ENCODE results near the gene CDK3.

- TF ChIP-seq CTCF (conservative IDR thresholded peaks at IDR 0.05; ENCODE audit: low read depth, low read length) (no peak), RAD21 (IDR thresholded peaks at IDR 0.05; ENCODE audit: low read length) (no peak), SMC3 (IDR thresholded peaks at IDR 0.05; ENCODE audit: low read depth, low read length) (no peak), POLR2A (IDR thresholded peaks at IDR 0.05; ENCODE audit: low read depth, low read length) (no peak), CHD1 (IDR thresholded peaks at IDR 0.05; ENCODE audit: low read depth, low read length) (no peak)
Observed at GRCh38 chr17:76018340-76018680, 17.7 kb downstream of the CDK3 start.

Data from IMR-90 (cell line).